HG02763 (cell line): ENCODE data around the gene PTPRE.

ENCODE experiments used
- ATAC-seq: cut with Tn5 transposase; IDR thresholded peaks from one replicate; pipeline ENCODE4 v1.9.1; 2021; ENCODE audit warnings: mild to moderate bottlenecking, moderate library complexity; ENCODE audit not compliant: unreplicated experiment

The PTPRE gene

DNA sequence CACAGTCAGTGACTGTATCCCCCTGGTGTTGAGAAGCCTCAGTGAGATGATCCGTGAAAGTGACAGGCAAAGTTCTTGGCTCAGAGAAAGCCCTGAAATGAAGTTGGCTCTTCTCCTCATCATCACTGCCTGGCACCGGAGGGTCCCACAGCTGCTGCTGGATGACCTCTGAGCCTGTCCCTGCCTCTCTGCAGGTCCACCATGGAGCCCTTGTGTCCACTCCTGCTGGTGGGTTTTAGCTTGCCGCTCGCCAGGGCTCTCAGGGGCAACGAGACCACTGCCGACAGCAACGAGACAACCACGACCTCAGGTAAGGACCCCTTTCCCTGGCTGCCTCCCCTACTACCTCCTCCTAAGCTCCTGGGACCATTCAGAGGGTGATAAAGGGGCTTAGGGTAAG, 133.8 kb downstream of the PTPRE start:
- ATAC-seq = no peak

DNA sequence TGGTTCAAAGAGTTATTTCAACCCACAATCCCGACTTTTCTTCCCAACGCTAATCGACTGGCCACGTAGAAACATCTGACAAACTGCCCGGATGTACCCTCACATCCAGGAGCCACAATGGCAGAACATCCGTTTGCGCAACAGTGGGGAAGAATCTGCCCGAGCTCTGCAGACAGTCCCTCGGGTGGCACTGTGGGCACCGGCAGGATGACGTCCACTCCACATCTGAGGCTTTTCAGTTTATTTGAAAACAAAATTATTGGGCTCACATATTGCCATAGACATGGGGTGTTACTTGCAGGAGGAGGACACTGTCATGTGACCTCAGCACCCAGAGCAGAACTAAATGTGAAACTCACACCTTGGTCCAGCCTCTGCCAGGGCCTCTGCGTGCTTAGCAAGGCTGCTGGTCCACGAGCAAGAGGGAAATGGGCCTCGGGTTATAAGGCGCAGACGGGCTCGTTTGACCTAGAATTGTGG, 135.3 kb downstream of the PTPRE start:
- ATAC-seq = no peak

DNA sequence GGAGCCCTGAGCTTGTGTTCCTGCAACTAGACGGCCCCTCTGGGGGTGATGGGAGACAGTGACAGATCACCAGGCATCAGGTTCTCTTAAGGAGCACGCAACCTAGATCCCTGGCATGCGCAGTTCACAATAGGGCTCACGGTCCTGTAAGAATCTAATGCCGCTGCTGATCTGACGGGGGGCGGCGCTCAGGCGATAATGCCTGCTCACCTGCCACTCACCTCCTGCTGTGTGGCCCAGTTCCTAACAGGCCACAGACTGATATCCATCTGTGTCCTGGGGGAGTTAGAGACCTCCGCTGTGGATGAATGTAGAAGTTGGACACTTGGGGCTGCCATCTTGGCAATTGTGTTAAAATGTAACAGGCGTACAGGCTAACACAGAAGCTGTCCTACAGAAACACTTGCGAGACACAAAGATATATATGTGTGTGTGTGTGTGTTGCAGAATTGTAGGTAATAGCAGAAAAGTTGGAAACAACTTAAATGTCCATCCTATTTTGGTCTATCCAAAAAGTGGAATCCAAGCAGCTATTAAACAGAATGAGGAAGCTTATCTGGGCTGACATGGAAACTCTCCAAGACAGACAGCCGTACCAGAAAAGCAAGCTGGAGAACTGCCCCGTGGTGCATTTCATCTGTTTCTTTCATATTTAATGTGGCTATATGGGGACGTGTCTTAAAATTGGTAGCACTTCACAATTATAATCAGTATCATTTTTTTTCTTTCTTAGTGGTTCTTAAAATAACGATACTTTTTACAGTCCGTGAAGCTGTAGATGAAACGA, 136.5 kb downstream of the PTPRE start:
- no peak for ATAC-seq

DNA sequence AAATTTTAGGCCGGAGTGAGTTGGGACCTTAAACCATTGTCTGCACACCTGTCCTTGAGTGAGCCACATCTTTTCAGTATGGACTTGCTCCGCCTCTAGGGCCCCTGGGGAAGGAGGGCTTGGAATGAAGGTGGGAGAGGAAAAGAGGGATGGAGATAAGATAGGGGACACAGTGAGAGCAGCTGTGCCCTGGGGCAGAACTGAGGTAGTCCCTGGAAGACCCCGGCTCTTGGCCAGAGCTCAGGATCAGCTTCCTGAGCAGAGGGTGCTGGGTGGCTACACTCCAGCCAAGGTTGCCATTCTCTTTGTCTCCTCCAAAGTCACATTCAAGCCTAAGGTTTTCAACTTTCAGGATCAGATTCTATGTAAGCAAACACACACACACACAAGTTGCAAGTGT, 137.3 kb downstream of the PTPRE start:
- no peak for ATAC-seq

DNA sequence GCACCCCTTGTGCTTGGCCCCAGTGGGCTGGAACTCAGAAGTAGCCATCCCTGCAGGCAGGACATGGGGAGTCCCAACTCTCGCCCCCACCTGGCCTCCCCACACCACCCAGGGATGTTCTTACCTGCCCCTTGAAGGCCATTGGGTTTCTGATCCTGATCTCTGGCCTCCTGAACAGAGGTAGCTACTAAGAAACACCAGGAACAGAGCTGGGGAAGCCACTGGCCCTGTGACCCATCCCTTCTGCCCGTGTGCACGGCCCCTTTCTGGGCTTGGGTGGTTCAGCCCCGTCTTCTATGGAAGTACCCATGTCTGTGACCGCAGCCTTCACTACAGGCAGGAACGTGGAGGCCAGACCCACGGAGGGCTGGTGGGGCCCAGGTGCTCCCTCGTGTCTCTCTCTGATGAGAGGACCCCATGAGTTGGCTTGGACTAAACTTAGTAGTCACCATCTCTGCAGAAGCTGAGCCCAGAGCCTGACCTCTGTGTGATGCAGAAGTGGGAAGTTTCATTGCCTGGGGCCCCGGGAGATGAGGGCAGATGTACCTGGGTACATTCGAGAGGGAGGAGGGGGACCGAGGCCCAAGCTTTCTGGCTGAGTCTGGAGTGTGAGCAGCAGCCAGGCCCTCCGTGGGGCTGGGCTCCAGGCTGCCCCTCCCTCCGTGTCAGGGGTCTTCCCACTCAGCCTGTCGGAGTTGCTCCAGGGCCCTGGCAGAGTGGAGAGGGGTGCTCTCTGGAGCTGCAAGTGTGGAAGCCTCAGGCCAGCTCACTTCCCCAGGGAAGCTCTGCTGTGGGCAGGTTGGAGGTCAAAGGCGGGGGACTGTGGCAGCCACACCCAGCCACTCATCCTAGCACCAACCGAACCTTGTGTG, 138.3 kb downstream of the PTPRE start:
- ATAC-seq = no peak

DNA sequence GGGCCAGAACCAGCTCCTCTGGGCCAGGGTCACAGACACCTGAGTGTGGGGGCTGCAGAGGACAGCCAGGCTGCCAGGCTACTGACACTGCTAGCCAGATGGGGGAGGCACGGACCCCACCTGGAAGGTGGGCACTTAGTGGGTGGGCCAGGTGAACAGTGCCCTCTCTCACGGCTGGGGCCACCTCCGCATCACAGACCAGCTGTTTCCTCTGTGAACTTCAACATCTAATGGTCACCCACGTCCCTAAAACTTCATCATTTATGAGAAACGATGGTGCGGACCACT, 138.9 kb downstream of the PTPRE start:
- no peak for ATAC-seq

DNA sequence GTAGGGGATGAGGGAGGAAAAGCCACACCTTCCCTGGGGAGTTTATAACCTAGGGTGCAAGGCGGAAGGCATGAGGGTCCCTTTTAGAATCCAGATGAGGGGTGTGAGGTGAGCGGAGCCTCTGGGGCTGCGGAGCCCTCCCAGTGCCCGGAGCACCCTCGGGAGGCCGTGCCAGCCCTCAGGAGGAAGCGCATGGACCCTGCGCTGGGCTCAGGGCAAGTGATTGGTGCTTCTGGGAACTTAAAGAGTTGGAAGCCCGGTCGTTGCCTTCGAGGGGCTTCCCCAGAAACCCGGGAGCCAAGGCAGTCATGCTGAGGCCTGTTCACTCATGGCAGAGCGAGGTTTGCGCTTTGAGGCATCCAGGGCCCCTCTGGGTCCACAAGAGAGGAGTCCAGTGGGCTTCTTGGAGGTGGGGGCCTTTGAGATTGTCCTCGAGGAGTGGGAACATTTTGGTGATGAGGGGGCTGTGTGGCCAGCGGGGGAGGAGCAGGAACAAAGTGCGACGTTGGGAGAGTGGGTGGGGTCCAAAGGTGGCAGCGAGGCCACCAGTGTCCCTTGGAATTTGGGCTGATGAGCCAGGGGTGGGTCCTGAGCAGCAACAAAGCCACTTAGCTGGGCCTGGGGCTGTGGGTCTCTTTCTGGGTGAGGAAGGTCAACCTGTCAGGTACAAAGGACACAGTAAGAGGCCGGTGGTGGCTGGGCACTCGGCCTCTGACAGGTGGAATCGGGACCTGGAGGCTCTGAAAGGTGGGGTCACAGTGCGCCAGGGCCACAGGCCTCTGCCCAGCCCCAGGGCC, 139.5 kb downstream of the PTPRE start:
- ATAC-seq = no peak

DNA sequence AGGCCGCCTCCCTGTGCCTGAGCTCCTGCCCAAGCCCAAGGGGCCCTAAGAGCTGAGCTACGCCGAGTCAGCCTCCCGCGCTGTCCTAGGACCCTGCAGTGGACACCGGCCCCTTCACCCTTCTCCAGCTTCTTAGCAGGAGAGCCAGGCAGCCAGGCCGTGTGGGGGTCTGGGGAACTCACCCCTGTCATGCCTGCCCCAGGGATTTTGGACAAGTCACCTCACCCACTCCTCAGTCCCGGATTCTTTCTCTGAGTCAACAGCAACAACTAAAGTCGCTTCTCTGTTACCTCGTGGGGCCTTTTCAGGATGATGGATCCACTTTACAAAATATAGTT, 140.0 kb downstream of the PTPRE start:
- no peak for ATAC-seq

DNA sequence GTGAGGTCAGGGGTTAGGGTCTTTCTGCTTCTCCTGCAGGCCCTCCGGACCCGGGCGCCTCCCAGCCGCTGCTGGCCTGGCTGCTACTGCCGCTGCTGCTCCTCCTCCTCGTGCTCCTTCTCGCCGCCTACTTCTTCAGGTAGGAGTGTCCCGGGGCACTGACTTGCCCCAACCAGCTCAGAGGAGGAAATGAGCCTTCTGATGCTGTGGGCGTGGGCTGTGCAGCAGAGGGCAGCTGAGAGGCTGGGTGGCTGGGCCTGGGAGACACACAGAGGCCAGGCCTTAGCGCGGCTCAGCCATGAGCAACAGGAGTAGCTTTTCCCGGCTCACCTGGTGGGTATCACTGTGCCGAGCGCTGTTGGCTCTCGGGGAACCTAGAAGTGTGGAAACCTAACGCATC, 140.4 kb downstream of the PTPRE start:
- peak; percentile 100 for ATAC-seq

DNA sequence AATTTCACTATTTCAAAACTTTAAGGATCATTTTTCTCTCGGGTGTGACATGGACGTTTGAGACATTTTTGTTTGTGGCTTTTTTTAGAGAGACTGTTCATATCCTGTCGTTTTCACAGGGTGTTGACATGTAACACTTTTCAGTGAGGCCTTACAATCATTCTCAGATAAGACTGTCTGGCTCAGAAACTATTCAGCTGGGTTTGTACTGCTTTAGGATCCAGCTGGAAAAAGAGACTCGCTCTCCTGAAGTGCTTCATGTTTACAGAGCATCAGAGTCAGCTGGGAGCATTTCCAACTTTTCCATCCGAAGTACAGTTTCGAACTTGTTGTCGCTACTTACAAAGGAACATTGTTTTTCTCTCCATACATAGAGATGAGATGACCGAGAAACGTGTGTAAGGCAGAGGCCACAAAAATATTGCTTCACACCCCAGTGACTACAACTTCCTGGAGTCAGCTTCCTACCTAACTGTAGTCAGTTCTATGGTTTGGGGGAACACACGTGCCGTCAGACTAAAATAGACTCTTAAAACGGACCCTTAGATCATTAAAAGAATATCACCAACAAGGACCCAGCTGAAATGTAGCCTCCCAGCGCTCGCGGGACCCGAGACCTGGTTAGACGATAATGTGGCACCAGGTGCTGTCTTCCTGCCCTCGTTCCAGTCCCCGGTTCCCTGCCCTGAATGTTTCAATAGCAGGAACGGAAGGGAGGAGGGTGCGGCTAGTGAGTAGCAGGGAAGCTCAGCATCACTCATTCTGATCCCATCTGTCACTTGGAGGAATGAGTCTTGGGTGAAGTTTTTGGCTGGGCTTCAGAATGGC, 141.3 kb downstream of the PTPRE start:
- ATAC-seq = no peak

DNA sequence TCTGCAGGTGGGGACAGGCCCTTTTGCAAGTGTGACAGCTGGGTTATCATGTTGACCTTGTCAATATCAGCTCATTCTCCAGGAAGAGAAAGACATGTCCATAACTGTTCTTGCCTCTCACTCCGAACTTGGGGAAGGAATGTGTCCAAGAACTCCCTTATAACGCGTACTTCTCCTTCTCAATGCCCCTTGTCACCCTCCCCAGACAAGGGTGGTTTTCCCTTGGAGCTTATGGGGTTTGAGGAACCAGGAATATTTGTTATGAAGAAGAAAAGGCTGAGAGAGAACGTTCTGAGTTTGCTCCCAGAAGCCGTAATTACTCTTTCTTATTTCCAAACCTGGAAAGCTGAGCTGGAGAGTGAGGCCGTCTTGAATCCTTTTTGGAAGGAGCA, 141.9 kb downstream of the PTPRE start:
- ATAC-seq = no peak

DNA sequence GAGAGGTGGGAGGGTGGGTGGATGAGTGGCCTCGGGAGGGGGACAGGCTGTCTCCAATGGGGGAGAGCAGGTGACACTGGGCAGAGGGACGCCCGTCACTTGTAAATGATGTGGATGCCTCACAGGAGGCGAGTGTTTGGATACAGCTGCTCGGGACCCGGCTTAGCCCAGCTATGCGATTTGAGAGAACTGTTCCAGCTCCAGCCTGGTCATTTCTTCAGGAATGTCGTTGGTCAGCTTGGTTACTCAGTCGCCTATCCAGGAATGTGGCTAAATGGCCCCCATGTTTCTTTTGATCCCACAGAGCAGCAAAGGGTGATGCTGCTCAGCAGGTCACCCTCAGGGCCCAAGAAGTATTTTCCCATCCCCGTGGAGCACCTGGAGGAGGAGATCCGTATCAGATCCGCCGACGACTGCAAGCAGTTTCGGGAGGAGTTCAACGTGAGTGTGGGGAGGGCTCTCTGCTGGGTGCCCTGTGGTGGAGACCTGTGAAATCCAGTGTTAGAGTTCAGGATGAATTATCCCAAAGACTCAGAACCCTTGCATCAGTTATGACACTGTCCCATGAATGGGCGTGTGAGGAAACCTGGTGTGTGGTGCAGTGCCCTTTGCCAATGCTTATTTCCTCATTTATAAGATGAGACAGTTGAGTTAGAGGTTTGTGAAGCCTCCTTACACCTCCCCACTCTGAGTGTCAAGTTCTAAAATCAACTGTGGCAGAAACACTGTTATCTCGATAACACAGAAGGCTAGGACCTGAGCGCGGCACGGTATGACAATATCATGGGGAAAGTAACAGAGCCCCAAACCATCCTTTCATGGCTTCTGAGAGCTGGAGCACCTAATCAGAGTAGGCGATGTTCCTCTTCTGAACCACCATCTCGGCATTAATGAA, 142.6 kb downstream of the PTPRE start:
- ATAC-seq = no peak

DNA sequence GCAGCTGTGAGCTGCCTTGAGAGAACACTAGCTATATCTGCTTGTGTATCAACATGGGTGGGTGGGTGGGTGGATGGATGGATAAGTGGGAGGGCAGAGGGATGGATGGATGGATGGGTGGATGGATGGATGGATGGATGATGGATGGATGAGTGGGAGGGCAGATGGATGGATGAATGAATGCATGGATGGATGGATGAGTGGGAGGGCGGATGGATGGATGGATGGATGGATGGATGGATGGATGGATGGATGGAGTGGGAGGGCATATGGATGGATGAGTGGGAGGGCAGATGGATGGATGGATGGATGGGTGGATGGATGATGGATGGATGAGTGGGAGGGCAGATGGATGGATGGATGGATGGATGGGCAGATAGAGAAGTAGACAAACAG, 143.2 kb downstream of the PTPRE start:
- ATAC-seq = no peak

DNA sequence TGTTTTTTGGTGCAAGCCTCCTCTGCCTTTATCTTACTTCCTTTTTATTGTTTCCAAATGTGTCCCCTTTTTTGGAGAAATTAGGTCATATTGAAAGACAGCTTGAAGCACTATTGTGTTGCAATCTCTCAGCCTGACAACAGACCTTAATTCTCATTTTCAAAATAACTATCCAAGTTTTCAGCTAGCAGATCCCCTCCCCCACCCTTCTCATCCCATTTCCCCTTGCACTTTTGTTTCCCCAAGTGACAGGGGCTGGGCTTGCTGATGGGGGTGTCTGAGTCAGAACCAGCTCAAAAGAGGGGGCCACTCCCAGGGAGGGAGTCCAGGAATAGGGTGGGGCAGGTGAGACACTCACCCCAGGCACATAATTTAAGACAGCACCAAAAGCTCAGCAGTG, 144.0 kb downstream of the PTPRE start:
- ATAC-seq = no peak

DNA sequence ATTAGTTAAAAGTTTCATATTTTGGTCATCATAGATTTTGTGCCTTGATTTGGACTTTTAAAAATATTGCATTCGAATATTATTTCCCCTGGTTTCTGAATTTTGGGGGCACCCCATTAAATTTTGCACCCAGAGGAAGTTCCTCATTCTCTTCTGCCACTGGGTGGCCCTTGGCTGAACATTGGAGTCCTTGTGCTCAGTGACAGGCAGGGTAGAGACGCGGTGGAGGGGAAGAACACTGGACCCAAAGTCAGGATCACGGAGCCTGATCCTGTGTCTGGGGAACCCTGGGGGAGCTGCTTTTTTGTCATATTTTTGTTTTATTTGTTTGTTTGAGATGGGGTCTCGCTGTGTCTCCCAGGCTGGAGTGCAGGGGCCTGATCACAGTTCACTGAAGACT, 144.6 kb downstream of the PTPRE start:
- no peak for ATAC-seq

DNA sequence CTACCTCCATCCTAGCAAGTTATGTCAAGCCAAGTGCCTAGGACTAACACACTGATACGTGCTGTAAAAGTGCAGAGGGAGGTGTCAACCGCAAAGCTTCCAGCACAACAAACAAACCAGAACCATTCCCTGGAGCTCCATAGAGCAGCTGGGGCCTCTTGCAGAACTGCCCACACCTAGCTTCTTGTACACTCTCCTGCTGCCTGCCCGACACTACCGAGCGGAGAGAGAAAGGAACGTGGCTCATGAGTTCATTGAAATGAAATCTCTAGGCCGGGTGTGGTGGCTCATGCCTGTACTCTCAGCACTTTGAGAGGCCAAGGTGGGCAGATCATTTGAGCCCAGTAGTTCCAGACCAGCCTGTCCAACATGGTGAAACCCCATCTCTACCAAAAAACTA, 145.8 kb downstream of the PTPRE start:
- no peak for ATAC-seq

DNA sequence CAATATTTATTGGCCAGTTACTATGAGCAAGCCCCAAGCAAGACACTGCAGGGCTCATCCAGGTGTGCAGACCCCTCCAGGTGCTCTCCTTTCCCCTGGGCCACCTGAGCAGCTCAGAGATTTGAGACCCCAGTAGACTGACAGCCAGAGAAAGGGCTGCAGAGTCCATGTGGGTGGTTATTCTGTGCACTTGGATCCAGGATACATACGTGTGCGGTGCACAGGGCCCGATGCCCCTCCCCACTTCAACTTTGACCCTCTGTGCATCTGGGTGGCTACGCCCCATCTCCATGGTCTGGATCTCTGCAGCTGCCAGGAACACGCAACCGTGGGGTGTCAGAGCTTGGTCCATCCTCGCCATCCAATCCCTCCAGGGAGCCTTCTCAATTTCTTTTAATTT, 146.5 kb downstream of the PTPRE start:
- ATAC-seq = no peak

DNA sequence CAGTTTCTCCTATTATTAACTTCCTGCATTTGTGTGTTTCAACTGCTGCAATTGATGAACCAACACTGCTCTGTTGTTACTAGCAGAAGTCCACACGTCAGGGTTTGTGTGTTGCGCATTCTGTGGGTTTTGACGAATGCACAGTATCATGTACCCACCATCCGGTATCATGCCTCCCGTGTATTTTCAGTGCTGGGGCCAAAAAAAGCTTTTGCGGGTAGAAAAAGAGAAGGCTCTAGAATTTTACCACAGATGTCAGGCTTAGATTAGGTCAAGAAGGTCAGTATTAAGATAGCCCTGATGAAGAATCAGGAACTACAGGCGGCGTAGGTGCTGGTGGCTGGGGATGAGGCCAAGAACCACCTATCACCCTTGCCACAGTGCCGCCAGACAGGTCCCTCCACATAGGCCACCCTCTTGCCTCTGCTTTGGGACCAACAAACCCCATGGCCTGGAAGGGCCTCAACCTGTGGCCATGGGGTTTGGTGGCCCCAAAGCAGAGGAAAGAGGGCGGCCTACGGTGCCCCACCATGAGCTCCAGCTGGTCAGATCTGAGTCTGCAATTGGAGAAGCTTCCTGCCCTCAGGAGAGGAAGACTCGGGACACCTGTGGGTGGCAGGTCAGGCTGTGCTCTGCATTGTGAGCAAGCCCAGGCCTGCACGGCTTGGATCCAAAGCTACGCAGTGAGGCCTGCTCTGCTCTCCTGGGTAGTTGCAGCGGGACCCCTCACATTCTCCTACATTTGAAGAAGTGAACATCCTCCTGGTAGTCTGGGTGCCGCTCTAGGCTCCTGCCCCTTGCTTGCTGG, 147.5 kb downstream of the PTPRE start:
- ATAC-seq = no peak
